Spleen (tissue), 13 donors: ENCODE data around the gene C1GALT1C1. TPM values are rescaled to one million over a fixed set of nuclear protein-coding genes. Genes with fewer than 3 reads are reported as not detected.
A peak's percentile ranks its signal among the peaks of the same experiment; 100 is the strongest.

Experiments used
- DNase-seq: peaks from one replicate; pipeline ENCODE4 v3.0.0-alpha.2; 2020
- H3K27ac ChIP-seq, 8 donors: fragments of 200-600 bp; sonication (generic) in 7 of 8; 1 replicate in 4 of 8; 2 replicates in 4 of 8; pipeline versions ENCODE4 v1.5.0 to v1.8.0; 2016 to 2021; ENCODE audit warnings: inconsistent platforms in 4 of 8, mild to moderate bottlenecking in 4 of 8, moderate library complexity in 1 of 8
- H3K27me3 ChIP-seq, 7 donors: fragments of 200-600 bp; sonication (generic) in 6 of 7; replicated peaks in 1 of 7; 1 replicate in 4 of 7; 2 replicates in 3 of 7; pipeline versions ENCODE4 v1.5.0 to v1.8.0; 2016 to 2021; ENCODE audit warnings: inconsistent platforms in 3 of 7, mild to moderate bottlenecking in 1 of 7
- H3K36me3 ChIP-seq, 6 donors: fragments of 200-600 bp; sonication (generic) in 5 of 6; 1 replicate in 4 of 6; 2 replicates in 2 of 6; pipeline versions ENCODE4 v1.5.0 to v1.8.0; 2016 to 2021; ENCODE audit warnings: inconsistent platforms in 2 of 6
- H3K4me1 ChIP-seq, 6 donors: fragments of 200-600 bp; sonication (generic) in 5 of 6; 1 replicate in 3 of 6; 2 replicates in 3 of 6; pipeline versions ENCODE4 v1.5.0 to v1.8.0; 2016 to 2021; ENCODE audit warnings: inconsistent platforms in 3 of 6
- H3K4me3 ChIP-seq, 8 donors: fragments of 200-600 bp; sonication (generic) in 7 of 8; 1 replicate in 4 of 8; 2 replicates in 4 of 8; pipeline versions ENCODE4 v1.5.0 to v1.8.0; 2016 to 2021; ENCODE audit warnings: inconsistent platforms in 4 of 8, mild to moderate bottlenecking in 4 of 8, moderate library complexity in 2 of 8
- H3K9me3 ChIP-seq, 8 donors: fragments of 200-600 bp; sonication (generic) in 7 of 8; 1 replicate in 4 of 8; 2 replicates in 4 of 8; pipeline versions ENCODE4 v1.5.0 to v1.8.0; 2016 to 2021; ENCODE audit warnings: inconsistent platforms in 4 of 8
- CTCF ChIP-seq, 11 experiments: fragments of 200-600 bp in 7 of 11; fragments of 450-650 bp in 4 of 11; sonication (generic) in 4 of 11; IDR thresholded peaks in 8 of 11; conservative IDR thresholded peaks in 3 of 11; 1 replicate in 7 of 11; 2 replicates in 4 of 11; pipeline versions ENCODE4 v1.4.0 to v1.8.0; 2016 to 2021; ENCODE audit warnings: antibody characterized with exemption in 11 of 11, inconsistent platforms in 4 of 11, mild to moderate bottlenecking in 1 of 11
- POLR2A ChIP-seq, 3 donors: fragments of 450-650 bp; IDR thresholded peaks; one replicate each; pipeline ENCODE4 v1.5.1; 2017; ENCODE audit warnings: antibody characterized with exemption in 3 of 3, mild to moderate bottlenecking in 1 of 3
- POLR2AphosphoS5 ChIP-seq, 3 donors: sonication (generic); formaldehyde crosslinking; IDR thresholded peaks; one replicate each; pipeline ENCODE4 v1.5.1; 2017; ENCODE audit warnings: antibody characterized with exemption in 3 of 3
- WGBS, 5 donors: extraction: QIAGEN DNeasy Blood & Tissue Kit in 3 of 5; methylation state at CpG; one replicate each; pipeline versions ENCODE4 v1.1.5 to v1.1.7; 2013 to 2018; 5-methylcytosine and 5-hydroxymethylcytosine counted together
- intact Hi-C: fragments of 100-400 bp; cut with DNase I; formaldehyde crosslinking; loops from one replicate; pipeline ENCODE4 v1.15.0; 2023; ENCODE audit warnings: low total_unique reads
- long read RNA-seq, 2 donors: transcript quantifications; one replicate each; lab custom pipeline, GENCODE V29; 2026
- polyA plus RNA-seq, 3 donors: library from polyadenylated mRNA; stranded (reverse); fragments of 200-250 nt; gene quantifications; one replicate each; pipeline ENCODE4 v1.2.1, GENCODE V29; 2013
- total RNA-seq, 7 donors: library from RNA; depleted of rRNA in 3 of 7; stranded (reverse); fragments of >200 nt in 3 of 7; fragmentation: NEBNext Ultra II Directional in 4 of 7; extraction: Animal tissue kit (Norgen Biotek cat#: 25700) in 4 of 7; gene quantifications; one replicate each; pipeline versions ENCODE4 v1.1.0 to v1.2.1, GENCODE V29; 2016 to 2021
- donor health status: healthy with polysubstance abuse.
- donor health status: DM: no; HTN: no; CAD: no; lungs with moderate emphysema.
- donor health status: DM: no; HTN: no; CAD: no.
- donor health status: Bipolar disorder and iron deficiency.
- donor health status: healthy.
- donor health status: DM: no; HTN: no; CAD: no.
- donor health status: DM: yes; HTN: yes; CAD: no.

The C1GALT1C1 gene
- 10 to 100 TPM; 16.1 to 29.7 (median 16.6) TPM for total RNA-seq
- 10 to 100 TPM in 2 of 3 donors, 1 to 10 TPM in 1; 7.0 to 12.7 (median 11.6) TPM for polyA plus RNA-seq
- long read RNA-seq, donor 1, transcript C1GALT1C1-201 (2 exons, 1,613 nt) = major isoform, 12 of 12 reads
- long read RNA-seq, donor 1, partial matches to known transcripts = 0 of 12 reads
- long read RNA-seq, donor 1, other reads (novel, unspliced or antisense) = 0 of 12 reads
- long read RNA-seq, donor 2, transcript C1GALT1C1-201 (2 exons, 1,613 nt) = major isoform, 6 of 6 reads
- long read RNA-seq, donor 2, partial matches to known transcripts = 0 of 6 reads
- long read RNA-seq, donor 2, other reads (novel, unspliced or antisense) = 0 of 6 reads

GRCh38 chrX:120629667-120630537 is at the start of gene C1GALT1C1:
Gene C1GALT1C1 (minus strand): TSS chrX:120630054. CDS start chrX:120627166, 2,888 bp downstream.
- Histone ChIP-seq H3K27me3 (no peaks in the 10 kb centered on the region), H3K9me3 (no peaks in the 10 kb centered on the region), H3K4me1 (peaks cover 8 to 37% (median 16%) of the 10 kb centered on the region in 6 donors), H3K4me3 (peak within 1 kb of the TSS; percentile 31 to 78 (median 56)), H3K36me3 (no peaks in the 10 kb centered on the region), H3K27ac (peak within 1 kb of the TSS; percentile 84 to 96 (median 94))
- intact Hi-C loops = no loop called here
- TF ChIP-seq CTCF (IDR thresholded peaks at IDR 0.05 in 8 of 11, conservative IDR thresholded peaks at IDR 0.05 in 3 of 11) (no peak), POLR2A (IDR thresholded peaks at IDR 0.05) (peak in 1 of 3 donors; percentile 26), POLR2AphosphoS5 (IDR thresholded peaks at IDR 0.05) (peak; percentile 89 to 93 (median 91))
- 0 to 39% (median 1%) methylated on average over 13 to 68 of the region's 68 CpGs for WGBS, 5 donors
- DNase-seq = peak; percentile 97

- Histone ChIP-seq H3K4me1 (no peaks in the 10 kb centered on the region), H3K36me3 (no peaks in the 10 kb centered on the region), H3K27me3 (no peaks in the 10 kb centered on the region), H3K4me3 (no peak overlapping the region), H3K9me3 (peaks cover 0 to 6% (median 0%) of the 10 kb centered on the region in 8 donors), H3K27ac (no peak overlapping the region)
- no peak for DNase-seq
- intact Hi-C loops = loop anchor here (10.0 kb wide), 1 partner anchor 172 kb away; no protein-coding TSS in a partner anchor
- WGBS, 5 donors = 57 to 78% (median 71%) methylated on average over 2 of the region's 2 CpGs
- TF ChIP-seq CTCF (IDR thresholded peaks at IDR 0.05 in 8 of 11, conservative IDR thresholded peaks at IDR 0.05 in 3 of 11) = no peak
- TF ChIP-seq POLR2A (IDR thresholded peaks at IDR 0.05) = no peak
- TF ChIP-seq POLR2AphosphoS5 (IDR thresholded peaks at IDR 0.05) = no peak
These were observed 47.3 kb upstream of the C1GALT1C1 start for GRCh38 chrX:120677004-120677652.

GRCh38 chrX:120672841-120673530 is 43.1 kb upstream of the C1GALT1C1 start:
- no peak for TF ChIP-seq POLR2AphosphoS5 (IDR thresholded peaks at IDR 0.05)
- no peak for TF ChIP-seq CTCF (IDR thresholded peaks at IDR 0.05 in 8 of 11, conservative IDR thresholded peaks at IDR 0.05 in 3 of 11)
- no peak for TF ChIP-seq POLR2A (IDR thresholded peaks at IDR 0.05)
- Histone ChIP-seq H3K27me3 (no peaks in the 10 kb centered on the region), H3K27ac (no peak overlapping the region), H3K36me3 (no peaks in the 10 kb centered on the region), H3K4me3 (no peak overlapping the region), H3K4me1 (no peaks in the 10 kb centered on the region), H3K9me3 (peaks cover 0 to 6% (median 0%) of the 10 kb centered on the region in 8 donors)
- no peak for DNase-seq
- 78 to 95% (median 93%) methylated on average over 4 of the region's 4 CpGs for WGBS, 5 donors
- intact Hi-C loops = loop anchor here (10.0 kb wide), 1 partner anchor 168 kb away; no protein-coding TSS in a partner anchor
